H1 (cell line): Measurements from ENCODE around the gene PCDH8.

ENCODE experiments used
- BCL11A ChIP-seq, 2 experiments: IDR thresholded peaks; one replicate each; pipeline ENCODE4 v1.6.1; 2011; ENCODE audit warnings: low read depth in 2 of 2, low read length in 2 of 2, mild to moderate bottlenecking in 2 of 2
- BRCA1 ChIP-seq: IDR thresholded peaks from 2 replicates; pipeline ENCODE4 v1.6.1; 2012; ENCODE audit warnings: low read depth, low read length, improper control_type of control experiment
- CTCF ChIP-seq, 3 experiments: IDR thresholded peaks; 1 replicate in 2 of 3; 2 replicates in 1 of 3; pipeline versions ENCODE4 v1.5.1 to v1.6.1; 2011; ENCODE audit warnings: low read length in 3 of 3, mild to moderate bottlenecking in 3 of 3, inconsistent platforms in 2 of 3, low read depth in 1 of 3, moderate library complexity in 1 of 3; ENCODE audit not compliant: insufficient read depth in 1 of 3; ENCODE audit errors: control extremely low read depth in 1 of 3
- POLR2A ChIP-seq, 2 experiments: IDR thresholded peaks; 1 replicate in 1 of 2; 2 replicates in 1 of 2; pipeline ENCODE4 v1.6.1; 2011; ENCODE audit warnings: low read depth in 2 of 2, low read length in 2 of 2, mild to moderate bottlenecking in 2 of 2; ENCODE audit errors: control extremely low read depth in 1 of 2
- YY1 ChIP-seq: IDR thresholded peaks from 2 replicates; pipeline ENCODE4 v1.6.1; 2011; ENCODE audit warnings: low read depth, mild to moderate bottlenecking, low read length

GRCh38 chr13:52884429-52885010, 36.1 kb upstream of the PCDH8 start:
- TF ChIP-seq POLR2A (IDR thresholded peaks at IDR 0.05; ENCODE audit: control extremely low read depth in 1 of 2, low read depth in 2 of 2, low read length in 2 of 2), result no peak
- TF ChIP-seq BRCA1, result no peak
- TF ChIP-seq YY1, result no peak
- no peak for TF ChIP-seq CTCF (IDR thresholded peaks at IDR 0.05; ENCODE audit: control extremely low read depth in 1 of 3, insufficient read depth in 1 of 3, low read depth in 1 of 3, low read length in 3 of 3)
- no peak for TF ChIP-seq BCL11A (IDR thresholded peaks at IDR 0.05; ENCODE audit: low read depth in 2 of 2, low read length in 2 of 2)
